ENCODE results near the gene UBXN1.
A peak's percentile ranks its signal among the peaks of the same experiment; 100 is the strongest.
"Not testable (repeated sequence)": the region's sequence is repeated elsewhere in the genome, so short reads cannot be mapped to it uniquely, and the experiment has no call there.

The UBXN1 gene

GRCh38 chr11:62708793-62709192, 29.9 kb upstream of the UBXN1 start:
- DNase-seq (ENCODE audit: low spot score): no peak

DNA sequence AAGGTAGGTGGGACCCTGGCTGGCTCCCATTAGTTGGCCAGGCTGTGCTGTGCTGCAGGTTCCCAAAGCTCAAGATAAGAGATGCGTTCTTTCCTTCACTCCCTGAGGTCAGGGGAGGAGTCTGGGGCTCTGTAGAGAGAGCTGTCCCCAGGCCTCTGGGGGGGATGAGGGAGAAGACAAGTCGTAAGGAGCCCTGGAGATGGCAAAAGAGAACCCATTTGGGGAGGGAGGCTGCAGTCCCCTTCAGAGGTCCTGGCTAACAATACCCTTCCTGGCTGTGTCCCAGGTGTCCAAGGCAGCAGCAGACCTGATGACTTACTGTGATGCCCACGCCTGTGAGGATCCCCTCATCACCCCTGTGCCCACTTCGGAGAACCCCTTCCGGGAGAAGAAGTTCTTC, 29.5 kb upstream of the UBXN1 start:
- no peak for DNase-seq (ENCODE audit: low spot score)

GRCh38 chr11:62707277-62707861, 28.5 kb upstream of the UBXN1 start, which contains the start of the genes BSCL2 and GNG3:
Gene BSCL2 (minus strand): TSS chr11:62707424. CDS start chr11:62707195, 229 bp downstream.
Gene GNG3 (plus strand): TSS chr11:62707676. CDS start chr11:62708296, 620 bp downstream.
- DNase-seq (ENCODE audit: low spot score): no peak

GRCh38 chr11:62706850-62707247, 28.0 kb upstream of the UBXN1 start:
- DNase-seq (ENCODE audit: low spot score): no peak

DNA sequence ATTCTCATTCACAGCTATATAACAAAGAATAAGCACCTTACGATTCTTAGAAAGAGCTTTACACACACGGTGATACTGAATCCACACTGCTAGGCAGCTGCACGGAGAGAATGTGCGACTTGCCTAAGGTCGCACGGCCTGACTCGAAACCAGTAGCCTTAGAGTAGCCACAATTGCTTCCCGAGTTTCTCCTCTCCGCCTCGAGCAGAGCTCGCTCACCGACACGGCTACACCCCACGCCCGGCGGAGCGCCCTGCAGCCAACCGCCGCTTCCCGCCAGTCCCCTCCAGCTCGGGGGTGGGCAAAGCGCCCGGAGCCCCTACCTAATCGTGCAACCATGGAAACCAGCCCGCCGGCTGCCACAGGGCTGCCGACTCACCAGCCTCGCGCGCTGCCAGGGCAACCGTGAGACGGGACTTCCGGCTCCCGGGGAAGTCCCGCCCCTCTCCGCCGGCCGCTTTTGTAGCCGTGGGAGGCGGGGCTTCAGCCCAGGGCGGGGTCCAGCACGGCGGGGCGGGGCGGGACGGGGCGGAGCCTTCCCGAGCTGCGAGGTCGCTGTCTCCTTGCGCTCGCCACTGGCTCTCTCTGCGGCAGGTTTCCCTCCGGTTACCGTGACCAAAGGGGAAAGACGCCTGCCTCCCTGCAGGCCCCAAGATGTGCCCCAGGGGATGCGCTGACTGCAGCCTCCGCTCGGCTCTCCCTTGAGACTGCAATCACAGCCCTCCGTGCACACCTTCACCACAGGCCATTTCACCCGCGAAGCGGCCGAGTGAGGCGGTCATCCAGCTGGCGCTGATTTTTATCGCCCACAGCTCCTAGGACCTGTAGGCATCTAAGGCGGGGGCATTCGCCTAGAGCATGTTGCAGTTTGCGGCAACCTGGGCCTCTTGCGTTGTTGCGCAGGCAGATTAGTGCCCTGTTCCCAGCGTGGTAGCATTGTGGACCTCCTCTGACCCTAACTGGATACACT, 27.3 kb upstream of the UBXN1 start:
- DNase-seq (ENCODE audit: low spot score): peak; percentile 91

DNA sequence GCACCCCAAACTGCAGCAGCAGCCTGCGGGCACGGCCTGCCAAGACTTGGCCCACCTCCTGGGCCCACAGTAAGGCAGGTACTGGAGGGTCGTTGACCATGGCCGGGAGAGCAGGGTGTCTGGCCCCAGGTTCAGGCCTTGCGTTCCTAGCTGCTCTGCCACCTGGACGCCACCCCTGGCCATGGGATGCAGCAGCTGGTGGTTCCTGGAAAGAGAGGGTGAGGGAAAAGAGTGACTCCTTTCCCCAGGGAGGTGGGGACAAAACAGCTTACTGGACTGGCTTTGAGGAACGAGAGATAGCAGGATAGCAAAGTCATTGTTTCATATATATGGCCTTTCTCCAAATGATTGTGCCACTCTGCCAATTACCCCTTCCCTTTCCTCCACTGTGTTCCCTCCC, 26.5 kb upstream of the UBXN1 start:
- no peak for DNase-seq (ENCODE audit: low spot score)

DNA sequence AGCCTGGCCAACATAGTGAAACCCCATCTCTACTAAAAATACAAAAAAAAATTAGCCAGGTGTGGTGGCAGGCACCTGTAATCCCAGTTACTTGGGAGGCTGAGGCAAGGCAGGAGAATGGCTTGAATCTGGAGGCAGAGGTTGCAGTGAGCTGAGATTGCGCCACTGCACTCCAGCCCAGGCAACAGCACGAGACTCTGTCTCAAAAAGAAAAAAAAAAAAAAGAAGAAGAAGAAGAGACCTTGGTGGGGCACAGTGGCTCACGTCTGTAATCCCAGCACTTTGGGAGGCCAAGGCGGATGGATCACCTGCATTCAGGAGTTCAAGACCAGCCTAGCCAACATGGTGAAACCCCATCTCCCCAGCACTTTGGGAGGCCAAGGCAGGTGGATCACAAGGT, 25.0 kb upstream of the UBXN1 start:
- DNase-seq (ENCODE audit: low spot score): not testable (repeated sequence)

DNA sequence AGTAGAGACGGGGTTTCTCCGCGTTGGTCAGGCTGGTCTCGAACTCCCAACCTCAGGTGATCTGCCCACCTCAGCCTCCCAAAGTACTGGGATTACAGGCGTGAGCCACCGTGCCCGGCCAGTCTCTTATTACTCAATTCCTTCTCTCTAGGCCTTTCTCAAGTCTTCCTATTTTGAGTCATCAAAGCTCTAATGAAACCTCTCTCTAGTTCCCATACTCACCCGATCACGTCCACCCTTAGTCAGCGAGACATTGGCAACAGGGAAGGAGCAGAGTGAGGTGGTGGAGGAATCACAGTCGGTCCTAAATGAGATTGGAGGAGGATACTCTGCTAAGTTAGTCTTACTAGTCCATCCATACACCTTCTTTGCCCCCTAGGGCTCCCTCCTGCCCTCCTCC, 23.4 kb upstream of the UBXN1 start:
- DNase-seq (ENCODE audit: low spot score): no peak

GRCh38 chr11:62694455-62695167, 15.7 kb upstream of the UBXN1 start:
- DNase-seq (ENCODE audit: low spot score): peak; percentile 67

DNA sequence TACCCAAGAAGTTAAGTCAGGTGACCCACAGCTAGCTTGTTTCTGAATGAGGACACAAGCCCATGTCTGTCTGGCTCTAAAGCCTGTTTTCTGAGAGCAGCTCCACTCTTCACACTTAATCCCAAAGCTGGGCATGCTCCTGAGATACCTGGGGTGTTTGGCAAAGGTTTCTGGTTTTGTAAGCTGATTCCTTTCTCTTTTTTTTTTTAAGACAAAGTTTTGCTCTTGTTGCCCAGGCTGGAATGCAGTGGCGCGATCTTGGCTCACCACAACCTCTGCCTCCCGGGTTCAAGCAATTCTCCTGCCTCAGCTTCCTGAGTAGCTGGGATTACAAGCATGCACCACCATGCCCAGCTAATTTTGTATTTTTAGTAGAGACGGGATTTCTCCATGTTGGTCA, 14.8 kb upstream of the UBXN1 start:
- not testable (repeated sequence) for DNase-seq (ENCODE audit: low spot score)

GRCh38 chr11:62689421-62690183, 10.7 kb upstream of the UBXN1 start, which contains the start of gene LRRN4CL:
Gene LRRN4CL (minus strand): TSS chr11:62689530. CDS start chr11:62688508, 1,022 bp downstream.
- no peak for DNase-seq (ENCODE audit: low spot score)

DNA sequence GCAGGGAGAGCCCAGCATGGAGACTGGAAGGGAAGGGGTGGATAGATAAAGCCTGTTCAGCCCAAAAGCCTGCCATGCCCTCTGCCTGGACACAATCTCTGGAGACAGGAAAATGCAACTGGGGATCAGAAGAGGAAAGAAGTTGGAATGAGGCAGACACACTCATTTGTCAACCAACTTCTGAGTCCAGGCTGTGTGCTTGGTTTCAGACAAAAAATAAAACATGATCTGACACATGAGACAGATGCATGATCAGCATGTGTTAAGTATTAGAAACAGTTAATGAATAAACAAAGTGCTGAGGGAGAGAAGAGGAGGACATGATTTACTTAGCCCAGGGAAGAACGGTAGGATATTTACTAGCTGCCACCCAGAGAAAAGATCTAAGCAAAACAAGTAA, 9.6 kb upstream of the UBXN1 start:
- no peak for DNase-seq (ENCODE audit: low spot score)

DNA sequence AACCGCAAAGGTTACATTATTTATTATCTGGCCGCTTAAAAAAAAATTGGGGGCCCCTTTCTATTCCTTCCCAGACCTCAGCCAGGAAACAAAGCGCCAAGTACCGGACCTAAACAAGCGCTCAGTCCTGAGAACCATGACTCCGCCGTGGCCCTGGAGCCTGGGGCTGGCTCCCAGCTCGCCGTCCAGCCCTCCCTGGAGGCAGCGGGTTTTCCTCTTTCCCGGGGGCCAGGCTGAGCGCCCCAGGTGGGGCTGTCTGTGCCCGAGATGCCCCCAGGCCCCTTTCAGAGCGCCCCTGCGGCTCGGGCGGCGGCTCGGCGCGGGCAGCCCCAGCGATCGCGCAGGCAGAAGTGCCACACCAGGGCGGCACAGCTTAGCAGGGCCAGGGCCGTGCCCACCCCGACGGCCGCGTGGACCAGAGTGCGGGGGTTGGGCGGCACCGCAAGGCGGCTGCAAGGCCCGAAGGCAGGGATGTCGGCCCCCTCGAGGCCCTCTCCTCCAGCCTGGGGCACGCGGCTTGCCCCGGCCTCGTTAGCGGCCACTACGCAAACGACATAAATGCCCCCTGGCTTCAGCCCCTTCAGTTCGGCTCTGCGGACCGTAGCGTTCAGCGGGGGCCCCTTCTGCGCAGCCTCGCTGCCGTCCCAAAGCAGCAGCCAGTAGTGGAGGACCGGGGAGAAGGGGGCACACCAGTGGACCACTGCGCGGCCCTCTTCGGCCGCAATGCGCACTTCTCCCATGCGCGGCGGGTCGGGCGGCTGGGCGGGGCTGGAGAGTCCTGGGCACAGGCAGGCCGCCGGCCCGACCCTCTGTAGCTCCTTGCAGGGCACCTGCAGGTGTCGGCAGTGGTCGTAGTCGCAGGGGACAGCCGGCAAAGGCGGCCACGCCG, 8.9 kb upstream of the UBXN1 start:
- no peak for DNase-seq (ENCODE audit: low spot score)

GRCh38 chr11:62682518-62682917, 3.6 kb upstream of the UBXN1 start:
- DNase-seq (ENCODE audit: low spot score): no peak

- DNase-seq (ENCODE audit: low spot score): peak; percentile 54
These were observed 2.0 kb upstream of the UBXN1 start for GRCh38 chr11:62680825-62681240.

GRCh38 chr11:62678433-62678769, 472 bp downstream of the UBXN1 start:
- DNase-seq (ENCODE audit: low spot score): no peak

DNA sequence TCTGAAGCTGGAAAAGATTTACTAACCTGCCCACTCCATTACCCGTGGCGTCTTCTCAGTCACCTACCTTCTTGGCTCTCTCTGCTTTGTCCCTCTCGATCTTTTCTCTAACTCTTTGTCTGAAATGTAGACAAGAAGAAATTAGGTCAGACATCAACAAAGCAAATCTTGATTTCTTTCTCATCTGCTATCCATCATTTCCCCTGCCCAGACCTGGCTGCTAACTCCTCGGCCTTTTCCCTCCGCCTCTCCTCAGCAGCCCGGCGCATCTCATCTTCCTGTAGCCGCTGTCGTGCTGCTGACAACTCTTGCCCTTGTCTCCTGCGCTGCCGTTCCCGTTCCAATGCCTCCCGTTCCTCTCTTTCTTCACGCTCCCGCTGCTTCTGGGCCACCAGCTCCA, 1.2 kb downstream of the UBXN1 start:
- DNase-seq (ENCODE audit: low spot score): no peak

DNA sequence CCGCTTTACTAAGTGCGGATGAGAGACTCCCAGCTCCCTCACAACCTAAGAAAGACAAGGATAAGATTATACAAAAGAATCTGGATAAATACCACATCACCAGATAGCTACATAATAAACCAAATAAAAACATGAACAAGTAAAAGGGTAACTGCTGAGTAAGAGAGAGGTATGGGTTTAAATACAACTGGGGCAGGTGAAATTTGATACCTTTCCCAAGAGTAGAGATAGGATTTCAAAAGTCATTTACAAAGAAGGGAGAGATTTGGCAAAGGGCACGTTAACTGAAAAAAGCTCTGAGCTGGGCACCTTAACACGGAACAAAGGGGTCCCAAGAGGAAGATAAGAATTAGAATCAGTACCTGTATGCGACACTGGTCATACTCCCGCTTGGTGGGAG, 1.7 kb downstream of the UBXN1 start:
- DNase-seq (ENCODE audit: low spot score): no peak

DNA sequence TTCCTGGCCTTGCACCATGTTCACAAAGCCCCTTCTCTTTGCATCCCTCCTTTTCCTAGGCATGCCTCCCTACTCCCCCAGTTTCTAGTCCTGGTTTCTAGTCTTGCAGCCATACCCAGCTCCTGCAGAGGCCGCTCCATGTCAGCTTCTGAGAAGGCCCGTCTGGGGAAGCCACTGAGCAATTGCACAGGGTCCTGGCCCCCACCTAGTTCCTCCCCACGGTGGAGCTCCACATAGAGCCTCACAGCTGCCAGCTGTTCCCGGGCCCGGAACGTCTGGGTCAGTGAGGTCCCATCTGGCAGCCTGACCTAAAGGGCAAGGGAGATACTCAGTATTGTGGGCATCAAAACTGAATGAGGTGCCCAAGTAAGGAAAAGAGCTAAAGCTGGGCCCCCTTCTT, 2.2 kb downstream of the UBXN1 start:
- DNase-seq (ENCODE audit: low spot score): no peak

DNA sequence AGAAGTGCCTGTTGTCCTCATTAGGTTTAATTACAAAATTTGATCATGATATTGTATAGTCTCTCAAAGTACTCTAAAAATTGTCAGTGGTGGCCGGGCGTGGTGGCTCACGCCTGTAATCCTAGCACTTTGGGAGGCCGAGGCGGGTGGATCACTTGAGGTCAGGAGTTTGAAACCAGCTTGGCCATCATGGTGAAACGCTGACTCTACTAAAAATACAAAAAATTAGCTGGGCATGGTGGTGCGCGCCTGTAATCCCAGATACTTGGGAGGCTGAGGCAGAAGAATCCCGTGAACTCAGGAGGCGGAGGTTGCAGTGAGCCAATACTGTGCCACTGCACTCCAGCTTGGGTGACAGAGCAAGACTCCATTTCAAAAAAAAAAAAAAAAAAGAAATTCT, 3.5 kb downstream of the UBXN1 start:
- DNase-seq (ENCODE audit: low spot score): not testable (repeated sequence)

DNA sequence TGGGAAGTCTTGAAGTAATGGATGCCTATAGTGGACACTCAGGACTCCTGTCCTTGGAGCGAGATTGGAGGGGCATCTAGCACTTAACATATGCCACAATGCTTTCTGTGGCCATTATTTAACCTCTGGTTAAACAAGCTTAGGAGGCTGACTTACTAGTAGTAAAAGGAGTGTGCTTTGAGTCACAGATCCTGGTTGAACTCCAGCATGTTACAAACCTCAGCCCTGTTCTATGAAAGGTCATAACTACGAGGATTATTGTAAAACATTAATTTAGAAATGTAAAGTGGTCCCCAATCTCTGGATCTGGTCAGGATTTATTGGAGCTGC, 5.7 kb downstream of the UBXN1 start:
- DNase-seq (ENCODE audit: low spot score): no peak

Data from kidney capillary endothelial cell (primary cell).